GM12873 (cell line): ENCODE data around the gene ALOX5.

Source experiments
- TF ChIP-seq, protein P1 (sequence below): IDR thresholded peaks from 2 replicates; pipeline ENCODE4 v1.5.1; 2012; ENCODE audit warnings: low read depth, mild to moderate bottlenecking, moderate library complexity, low read length, control low read depth; ENCODE audit not compliant: insufficient read depth; ENCODE audit errors: missing control alignments

ALOX5 gene

DNA sequence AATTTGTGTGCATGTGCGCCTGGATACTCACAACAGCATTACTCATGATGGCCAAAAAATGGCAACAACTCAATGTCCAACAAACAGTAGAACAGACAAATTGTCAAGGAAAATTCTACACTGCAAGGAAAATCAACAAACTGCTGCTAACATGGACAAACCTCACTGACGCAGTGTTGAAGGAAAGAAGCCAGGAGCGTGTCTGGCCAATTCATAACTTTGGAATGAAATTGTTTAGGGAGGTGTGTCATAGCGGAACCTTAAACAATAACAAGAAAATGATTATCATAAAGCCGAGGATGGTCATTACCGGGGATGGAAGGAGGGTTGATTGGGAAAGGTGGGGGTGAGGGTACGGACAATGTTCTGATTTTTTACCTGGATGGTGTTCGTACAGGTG lies 29.1 kb downstream of the ALOX5 start:
- TF ChIP-seq, protein P1, sequence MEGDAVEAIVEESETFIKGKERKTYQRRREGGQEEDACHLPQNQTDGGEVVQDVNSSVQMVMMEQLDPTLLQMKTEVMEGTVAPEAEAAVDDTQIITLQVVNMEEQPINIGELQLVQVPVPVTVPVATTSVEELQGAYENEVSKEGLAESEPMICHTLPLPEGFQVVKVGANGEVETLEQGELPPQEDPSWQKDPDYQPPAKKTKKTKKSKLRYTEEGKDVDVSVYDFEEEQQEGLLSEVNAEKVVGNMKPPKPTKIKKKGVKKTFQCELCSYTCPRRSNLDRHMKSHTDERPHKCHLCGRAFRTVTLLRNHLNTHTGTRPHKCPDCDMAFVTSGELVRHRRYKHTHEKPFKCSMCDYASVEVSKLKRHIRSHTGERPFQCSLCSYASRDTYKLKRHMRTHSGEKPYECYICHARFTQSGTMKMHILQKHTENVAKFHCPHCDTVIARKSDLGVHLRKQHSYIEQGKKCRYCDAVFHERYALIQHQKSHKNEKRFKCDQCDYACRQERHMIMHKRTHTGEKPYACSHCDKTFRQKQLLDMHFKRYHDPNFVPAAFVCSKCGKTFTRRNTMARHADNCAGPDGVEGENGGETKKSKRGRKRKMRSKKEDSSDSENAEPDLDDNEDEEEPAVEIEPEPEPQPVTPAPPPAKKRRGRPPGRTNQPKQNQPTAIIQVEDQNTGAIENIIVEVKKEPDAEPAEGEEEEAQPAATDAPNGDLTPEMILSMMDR, result no peak

DNA sequence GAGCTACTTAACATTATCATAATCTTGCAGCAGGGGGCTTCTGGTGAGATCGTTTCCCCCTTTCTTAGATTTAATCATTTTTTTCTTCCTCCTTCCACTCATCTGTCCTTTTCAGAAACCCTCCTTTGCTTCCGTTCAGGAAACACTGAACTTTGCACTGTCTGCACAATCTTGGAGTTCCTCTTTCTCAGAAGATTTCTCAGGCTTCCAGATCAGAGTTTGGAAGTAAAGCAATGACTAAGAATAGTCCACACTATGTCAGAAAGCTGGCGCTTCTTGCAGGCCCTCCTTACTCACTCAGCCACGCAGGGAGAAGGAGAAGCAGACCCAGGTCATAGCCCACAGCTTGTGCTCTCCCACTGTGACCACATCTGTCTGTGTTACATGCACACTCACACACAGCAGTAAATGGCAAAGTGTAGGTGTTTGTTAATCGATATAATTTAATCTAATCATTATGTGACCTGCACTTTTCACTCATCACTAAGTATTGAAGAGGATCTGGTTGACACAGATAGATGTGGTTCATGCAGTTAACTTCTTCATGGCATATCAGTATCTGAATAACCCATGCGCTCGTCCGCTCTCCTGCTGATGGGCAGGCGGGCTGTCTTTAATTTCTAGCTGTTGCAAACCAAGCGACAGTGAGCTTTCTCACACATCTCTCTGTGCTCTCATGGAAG lies 30.2 kb downstream of the ALOX5 start:
- TF ChIP-seq, protein P1, result no peak

DNA sequence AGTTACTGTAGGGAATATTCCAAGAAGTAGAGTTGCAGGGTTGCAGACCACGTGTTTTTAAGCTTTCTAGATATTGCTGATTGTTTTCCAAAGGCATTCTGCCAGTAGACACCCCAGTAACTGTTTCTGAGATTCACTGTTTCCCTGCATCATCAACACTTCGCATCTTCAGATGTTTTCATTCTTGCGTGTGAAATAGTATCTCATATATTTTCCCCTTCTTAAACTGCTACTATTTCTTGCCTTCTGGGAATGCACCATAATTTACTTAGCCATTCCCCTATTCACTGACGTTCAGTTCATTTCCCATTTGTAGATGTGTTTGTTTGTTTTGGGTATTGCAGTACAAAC lies 30.7 kb downstream of the ALOX5 start:
- TF ChIP-seq, protein P1, result no peak

DNA sequence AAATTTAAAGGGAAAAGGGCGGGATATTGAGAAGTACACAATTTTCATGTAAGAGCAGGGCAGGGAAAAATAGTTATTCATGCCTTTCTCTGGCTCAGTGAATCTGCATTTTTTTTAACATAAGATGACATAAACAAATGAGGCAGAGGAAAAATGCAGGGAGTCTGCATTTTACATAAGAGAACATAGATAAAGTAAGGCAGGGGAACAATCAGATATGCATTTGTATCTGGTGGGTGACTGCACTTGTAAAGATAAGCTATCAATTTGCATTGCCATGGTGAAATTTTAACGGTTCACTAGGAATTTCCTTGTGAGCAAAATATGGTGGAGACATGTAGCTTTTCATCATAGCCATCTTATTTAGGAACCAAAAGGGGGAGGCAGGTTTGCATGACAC lies 33.5 kb downstream of the ALOX5 start:
- TF ChIP-seq, protein P1, result no peak

DNA sequence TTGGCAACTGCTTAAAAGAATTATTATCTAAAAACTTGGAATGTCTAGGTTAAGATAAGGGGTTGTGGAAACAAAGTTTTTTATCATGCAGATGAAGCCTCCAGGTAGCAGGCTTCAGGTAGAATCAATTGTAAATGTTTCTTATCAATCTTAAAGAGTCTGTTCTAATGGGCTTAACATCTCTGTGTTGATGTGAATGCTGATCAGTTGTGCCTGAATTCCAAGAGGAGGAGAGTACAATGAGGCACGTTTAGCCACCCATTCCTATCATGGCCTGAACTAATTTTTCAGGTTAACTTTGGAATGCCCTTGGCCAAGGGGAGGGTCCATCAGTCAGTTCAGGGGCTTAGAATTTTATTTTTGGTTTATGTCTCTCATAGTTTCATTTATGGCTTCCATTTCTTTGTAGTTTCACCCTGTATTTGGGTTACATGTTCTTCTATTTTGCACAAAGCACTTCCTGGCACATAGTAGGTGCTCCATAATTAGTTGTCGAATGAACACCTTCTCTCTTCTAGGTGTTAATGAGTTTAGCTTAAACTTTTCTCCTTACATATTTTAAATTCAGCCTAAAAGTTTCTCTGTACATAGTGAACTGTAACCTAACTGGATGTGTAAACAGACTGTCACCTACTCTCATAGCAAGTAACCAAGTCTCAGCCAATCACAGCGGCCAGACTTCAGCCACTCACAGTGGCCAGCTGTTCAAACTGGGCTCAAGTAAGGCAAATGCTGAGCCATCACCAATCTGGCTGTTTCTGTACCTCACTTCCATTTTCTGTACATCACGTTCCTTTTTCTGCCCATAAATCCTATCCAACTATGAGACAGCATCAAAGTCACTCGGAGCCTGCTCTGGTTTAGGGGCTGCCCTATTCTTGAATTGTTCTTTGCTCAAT lies 34.7 kb downstream of the ALOX5 start:
- TF ChIP-seq, protein P1, result no peak

DNA sequence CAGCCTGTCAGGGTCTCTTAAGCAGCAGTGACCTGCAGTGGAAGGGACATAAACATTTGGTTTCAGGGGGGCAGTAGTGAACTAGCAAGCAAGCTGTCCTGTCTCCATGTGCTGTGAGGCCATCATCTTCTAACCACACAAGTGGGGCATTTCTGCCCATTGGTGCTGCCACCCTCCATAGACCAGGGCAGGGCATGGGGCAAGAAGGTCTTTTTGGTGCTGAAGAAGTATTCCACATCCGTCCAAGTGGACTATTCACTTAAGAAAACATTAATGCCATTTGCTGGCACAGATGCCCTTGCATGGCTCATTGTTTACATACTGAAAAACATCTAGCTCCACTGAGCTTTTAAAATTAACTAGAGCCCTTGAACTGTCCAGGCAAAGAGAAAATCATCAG lies 35.8 kb downstream of the ALOX5 start:
- TF ChIP-seq, protein P1, result no peak

DNA sequence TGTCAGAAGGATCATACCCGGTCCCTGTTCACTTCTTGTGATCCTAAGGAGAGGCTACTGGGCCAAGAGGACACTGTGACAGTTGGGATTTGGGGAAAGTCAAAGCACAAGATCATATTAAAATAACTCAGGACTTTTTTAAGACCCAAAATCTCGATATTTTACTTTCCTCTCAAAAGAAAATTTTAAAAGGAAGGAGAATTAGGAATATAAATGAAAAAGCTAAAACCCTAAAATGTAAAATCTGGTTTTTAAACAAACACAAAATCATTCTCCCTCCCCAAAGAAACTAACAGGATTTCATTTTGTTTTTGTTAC lies 36.4 kb downstream of the ALOX5 start:
- TF ChIP-seq, protein P1, result no peak
